HG03135 (cell line): ENCODE results near the gene AURKB.
A peak's percentile ranks its signal among the peaks of the same experiment; 100 is the strongest.
"Not testable (repeated sequence)": the region's sequence is repeated elsewhere in the genome, so short reads cannot be mapped to it uniquely, and the experiment has no call there.

Experiments used
- ATAC-seq: cut with Tn5 transposase; IDR thresholded peaks from one replicate; pipeline ENCODE4 v1.9.1; 2021; ENCODE audit warnings: mild to moderate bottlenecking, moderate library complexity; ENCODE audit not compliant: unreplicated experiment

The AURKB gene

DNA sequence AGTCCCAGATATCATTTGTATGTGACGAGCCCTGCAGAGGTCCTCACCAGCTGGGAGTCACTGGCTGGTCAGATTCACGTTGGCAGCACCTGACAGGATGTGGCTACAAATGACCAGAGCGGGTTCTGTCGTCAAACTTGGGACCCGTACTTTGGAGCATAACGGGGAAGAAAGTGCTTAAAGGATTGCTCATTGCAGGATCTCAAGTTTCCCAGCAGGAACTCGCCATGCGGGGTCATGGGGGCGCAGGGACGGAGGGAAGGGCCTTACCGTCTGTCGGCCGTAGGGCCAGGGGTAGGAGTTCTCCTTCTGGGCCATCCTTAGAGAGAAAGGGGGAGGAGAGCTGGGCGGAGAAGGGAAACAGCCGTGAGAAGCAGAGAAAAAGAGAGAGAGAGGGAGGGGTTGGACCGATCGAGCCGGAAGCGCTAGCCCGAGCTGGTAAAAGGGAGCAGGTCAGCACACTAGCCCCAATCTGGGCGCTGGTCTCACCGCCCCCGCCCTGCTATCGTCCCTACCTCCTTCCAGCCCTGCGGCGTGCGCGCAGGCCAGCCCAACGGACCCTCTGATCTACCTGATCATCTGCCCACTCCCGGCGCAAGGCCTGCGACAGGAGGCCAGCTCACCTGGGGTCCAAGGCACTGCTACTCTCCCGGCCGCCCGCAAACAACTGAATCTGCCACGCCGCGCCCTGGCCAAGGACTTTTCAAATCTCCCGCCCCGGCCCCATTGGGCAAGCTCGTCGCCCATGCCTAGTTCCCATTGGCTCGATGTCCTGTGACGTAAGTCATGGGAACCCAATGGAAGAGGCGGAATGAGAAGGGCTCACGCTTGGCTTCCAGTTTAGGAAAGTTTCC lies at the start of gene AURKB:
Gene AURKB, minus strand, starts transcription at position 669 of the 854 bp plus-strand sequence. Its CDS starts 351 bp downstream, at position 318.
- ATAC-seq, result peak; percentile 77

DNA sequence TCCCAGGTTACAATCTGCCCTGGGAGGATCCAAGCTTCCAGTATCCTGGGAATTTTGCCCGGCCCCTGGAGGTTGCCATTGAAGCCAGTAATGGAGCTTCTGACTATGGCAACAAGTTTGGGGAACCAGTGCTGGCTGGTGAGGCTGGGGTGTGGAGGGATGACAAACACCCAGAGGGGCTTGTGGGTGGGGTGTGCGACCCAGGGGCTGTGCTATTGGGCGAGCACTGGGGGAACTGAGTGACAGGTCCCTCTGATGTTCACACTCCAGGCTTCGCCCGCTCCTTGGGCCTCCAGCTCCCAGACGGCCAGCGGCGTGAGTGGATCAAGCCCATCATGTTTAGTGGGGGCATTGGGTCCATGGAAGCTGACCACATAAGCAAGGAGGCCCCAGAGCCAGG lies 47.4 kb upstream of the AURKB start:
- no peak for ATAC-seq

DNA sequence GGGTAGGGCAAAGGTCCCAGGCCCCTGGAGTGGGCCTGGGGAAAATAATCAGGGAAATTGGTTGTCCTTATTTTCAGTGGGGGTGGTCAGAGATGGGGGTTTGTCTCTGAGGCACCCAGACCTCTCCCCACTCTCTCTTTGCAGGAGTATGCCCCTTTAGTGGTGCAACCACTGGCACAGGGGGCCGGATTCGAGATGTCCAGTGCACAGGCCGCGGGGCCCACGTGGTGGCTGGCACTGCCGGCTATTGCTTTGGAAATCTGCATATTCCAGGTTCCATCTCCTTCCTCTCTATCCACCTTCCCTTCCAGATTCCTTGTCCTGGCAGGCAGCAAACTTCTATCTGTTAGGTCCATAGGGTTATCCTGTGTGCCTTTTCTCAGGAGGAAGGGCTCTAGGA lies 46.3 kb upstream of the AURKB start:
- ATAC-seq, result no peak

DNA sequence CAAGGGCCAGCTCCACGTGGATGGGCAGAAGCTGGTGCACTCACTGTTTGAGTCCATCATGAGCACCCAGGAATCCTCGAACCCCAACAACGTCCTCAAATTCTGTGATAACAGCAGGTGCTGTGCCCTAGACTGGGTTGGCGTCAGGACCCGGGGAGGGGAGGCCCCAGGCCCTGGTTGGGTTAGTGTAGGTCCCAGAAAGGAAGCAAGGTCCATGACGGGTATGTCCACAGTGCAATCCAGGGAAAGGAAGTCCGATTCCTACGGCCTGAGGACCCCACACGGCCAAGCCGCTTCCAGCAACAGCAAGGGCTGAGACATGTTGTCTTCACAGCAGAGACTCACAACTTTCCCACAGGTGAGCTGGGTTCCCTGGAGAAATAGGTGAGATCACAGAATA lies 45.9 kb upstream of the AURKB start:
- ATAC-seq, result no peak

DNA sequence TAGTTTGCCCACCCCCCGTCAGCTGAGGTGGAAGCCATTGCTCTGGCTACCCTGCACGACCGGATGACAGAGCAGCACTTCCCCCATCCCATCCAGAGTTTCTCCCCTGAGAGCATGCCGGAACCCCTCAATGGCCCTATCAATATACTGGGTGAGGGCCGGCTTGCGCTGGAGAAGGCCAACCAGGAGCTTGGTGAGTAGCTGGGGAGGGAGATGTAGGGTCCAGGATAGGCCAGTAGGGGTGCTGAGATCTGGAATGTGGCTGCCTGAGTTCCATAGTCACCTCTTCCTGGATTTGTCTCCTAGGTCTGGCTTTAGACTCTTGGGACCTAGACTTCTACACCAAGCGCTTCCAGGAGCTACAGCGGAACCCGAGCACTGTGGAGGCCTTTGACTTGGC lies 45.1 kb upstream of the AURKB start:
- ATAC-seq, result no peak

DNA sequence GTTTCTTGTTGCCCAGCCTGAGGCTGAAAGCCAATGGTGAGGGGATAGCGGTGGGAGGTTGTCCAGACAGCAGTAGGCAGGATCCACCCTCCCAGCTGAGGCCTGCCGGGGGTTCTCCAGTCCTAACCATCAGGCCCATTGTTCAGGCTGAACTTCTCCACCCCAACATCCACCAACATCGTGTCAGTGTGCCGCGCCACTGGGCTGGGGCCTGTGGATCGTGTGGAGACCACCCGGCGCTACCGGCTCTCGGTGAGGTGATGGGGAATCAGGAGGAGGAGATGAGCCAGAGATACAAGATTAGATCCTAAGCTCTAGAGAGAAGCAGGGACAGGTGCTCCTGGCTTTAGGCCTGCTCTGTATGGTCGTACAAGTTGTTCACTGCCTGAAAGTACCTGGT lies 44.5 kb upstream of the AURKB start:
- ATAC-seq, result no peak

DNA sequence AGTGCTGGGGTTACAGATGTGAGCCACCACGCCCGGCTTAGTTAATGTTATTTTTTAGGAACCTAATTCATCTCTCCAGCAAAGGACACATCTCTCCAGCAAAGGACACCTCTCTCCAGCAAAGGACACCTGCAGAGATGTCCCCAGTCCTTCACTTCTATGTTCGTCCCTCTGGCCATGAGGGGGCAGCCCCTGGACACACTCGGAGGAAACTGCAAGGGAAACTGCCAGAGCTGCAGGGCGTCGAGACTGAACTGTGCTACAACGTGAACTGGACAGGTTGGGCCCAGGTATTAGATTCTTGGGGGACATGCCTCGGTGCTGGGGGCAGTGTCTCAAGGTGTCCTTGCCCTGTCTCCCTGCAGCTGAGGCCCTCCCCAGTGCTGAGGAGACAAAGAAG lies 43.4 kb upstream of the AURKB start:
- no peak for ATAC-seq

DNA sequence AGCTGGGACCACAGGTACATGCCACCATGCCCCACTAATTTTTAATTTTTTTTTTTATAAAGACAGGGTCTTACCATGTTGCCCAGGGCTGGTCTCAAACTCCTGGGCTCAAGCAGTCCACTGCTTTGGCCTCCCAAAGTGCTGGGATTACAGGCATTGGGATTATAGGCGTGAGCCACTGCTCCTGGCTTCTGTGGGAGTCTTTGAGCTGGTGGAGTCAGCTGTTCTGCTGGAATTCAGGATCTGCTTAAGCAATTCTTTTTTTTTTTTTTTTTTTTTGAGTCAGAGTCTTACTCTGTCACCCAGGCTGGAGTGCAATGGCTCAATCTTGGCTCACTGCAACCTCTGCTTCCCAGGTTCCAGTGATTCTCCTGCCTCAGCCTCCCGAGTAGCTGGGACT lies 41.0 kb upstream of the AURKB start:
- ATAC-seq, result not testable (repeated sequence)

DNA sequence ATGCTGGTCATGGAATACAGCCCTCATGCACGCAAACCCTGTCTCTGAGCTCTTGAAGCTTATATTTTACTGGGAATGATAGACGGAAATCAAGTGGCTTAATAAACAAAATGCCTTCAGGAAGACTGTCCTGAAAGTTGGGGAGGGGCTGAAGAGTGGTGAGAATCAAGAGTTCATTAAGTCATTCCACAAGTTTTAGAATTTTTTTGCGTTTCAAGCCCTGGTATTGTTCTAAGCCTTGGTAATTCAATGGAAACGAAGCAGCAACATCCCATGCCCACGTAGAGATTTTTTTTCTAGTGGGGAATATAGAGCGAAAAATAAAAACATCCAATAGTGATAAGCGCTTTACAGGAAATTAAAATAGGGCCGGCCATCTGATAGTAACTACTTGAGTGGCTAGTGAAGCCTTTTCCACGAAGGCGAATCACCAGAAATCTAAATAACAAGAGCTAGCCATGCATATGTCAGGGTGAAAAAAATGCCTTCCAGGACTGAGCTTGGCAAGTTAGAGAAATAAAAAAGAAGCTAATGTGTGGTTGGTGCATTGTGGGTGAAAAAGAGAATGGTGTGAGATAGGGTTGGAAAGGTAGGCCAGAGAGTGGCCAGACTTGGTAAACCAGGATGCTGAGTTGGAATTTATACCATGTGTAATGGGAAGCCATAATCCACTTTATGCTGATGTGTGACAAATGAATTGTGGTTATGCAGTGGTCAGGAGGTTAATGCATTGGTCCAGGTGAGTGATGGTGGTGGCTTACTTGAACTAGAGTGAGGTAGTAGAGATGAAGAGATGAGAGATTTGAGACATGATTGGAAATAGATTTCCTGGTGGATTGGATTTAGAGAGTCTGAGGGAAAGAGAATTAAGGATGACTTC lies 39.5 kb upstream of the AURKB start:
- no peak for ATAC-seq

DNA sequence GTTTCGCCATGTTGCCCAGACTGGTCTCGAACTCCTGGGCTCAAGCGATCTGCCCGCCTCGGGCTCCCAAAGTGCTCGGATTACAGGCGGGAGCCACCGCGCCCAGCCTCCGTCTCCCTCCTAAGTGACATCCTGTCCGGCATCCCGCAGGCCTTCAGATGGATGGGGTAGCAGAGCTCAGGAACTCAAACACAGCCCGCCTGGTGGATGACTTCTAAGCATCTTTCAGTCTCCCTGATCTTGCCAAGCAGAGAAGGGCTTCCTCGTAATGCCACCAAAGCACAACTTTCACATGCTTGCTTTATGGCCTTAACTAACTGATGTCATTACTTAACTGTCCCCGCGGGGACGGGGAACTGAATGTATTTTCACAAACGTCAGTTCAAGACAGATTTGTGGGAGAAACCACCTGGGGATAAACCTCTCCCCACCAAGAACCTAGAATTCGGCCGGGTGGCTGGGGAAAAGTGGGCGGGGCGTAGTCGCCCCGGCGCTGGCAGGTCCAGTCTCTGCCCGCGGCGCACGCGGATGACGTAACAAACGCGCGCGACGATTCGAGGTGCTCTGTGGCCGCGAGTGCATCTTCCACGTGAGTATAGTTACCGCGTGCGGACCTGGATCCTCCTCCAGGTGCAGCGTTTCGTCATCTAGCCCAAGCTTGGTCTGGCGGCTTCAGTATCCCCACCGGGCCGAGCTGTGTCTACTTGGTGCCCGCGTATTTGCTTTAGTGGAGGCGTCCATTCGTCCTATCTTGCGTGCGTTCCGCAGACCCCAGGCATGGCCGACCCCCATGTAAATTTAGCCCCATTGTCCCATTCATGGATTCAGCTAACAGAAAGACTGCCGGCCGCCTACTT lies 38.6 kb upstream of the AURKB start, which contains the start of gene PFAS:
Gene PFAS, plus strand, starts transcription at position 539 of the 857 bp plus-strand sequence. CDS start 4,649 bp downstream, outside the sequence.
- ATAC-seq, result peak; percentile 46

DNA sequence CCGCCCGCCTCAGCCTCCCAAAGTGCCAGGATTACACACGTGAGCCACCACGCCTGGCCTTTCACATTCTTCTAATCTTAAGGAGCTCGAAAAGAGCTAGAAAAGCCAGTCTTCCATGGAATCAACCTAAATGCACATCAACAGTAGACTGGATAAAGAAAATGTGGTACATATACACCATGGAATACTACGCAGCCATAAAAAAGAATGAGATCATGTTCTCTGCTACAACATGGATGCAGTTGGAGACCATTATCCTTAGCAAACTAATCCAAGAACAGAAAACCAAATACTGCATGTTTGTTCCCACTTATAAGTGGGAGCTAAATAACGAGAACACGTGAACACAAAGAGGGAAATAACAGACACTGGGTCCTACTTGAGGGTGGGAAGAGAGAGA lies 34.4 kb upstream of the AURKB start:
- no peak for ATAC-seq

DNA sequence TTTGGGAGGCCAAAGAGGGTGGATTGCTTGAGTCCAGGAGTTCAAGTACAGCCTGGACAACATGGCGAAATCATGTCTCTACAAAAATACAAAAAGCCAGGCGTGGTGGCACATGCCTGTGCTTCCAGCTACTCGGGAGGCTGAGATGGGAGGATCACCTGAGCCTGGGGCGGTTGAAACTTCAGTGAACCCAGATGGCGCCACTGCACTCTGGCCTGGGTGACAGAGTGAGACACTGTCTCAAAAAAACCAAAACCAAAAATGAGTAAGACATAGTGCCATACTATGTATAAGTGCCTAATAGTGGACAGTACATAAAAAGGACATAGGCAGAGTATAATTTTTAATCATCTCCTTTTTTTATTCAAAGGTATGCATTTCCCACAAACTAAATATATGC lies 33.5 kb upstream of the AURKB start:
- no peak for ATAC-seq

DNA sequence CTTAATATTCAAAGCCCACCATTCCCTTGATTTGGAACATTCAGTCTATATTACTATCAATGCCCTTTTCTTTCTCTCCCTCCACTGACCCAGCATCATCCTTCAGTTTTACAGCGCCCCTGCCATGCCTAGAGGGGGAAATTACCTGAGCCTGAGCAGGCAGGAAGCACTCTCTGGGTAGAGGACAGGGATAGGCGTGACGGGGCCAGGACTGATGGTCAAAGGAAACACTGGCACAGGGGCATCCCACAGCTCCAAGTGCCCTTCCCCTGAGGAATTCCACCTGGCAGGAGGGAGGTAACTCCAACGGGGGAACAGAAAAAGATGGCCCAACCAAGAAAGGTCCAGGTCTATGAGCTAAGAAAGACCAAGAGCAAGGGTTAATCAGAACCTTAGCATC lies 27.5 kb upstream of the AURKB start:
- no peak for ATAC-seq

DNA sequence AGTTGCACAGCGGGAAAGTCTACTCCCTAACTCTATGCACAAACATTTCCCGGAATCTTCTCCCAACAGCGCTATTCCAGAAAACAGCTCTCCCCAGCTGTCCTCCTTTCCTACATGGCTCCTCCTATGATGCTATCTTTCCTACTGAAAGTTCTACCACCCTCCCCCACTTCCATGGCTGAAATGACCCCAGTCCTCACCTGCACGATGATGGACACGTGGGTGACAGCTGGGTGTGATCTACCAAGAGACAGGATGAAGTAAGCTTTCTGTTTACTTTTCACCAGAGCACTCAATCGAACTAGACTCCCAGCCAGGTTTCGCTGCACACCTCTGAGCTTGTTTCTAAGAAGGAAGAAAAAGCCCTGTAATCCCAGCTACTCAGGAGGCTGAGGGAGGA lies 26.8 kb upstream of the AURKB start:
- no peak for ATAC-seq

DNA sequence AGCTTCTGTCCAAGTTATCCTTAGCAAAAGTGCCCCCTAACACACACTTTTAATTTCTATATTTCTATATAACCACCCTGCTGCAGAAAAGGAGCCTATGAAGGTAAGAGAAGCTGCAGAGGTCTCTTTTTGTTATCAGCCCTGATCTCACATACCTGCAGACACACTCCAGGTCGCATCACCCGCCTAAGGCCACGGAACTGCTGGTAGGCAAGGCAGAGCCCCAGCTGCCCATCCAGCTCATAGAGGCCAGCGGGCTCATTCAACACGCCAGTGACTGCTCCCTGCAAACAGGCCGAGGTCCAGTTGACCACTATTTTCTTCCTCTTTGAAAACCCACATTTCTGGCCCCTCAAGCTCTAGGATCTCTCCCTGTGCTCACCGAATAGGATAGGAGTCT lies 25.3 kb upstream of the AURKB start:
- ATAC-seq, result no peak

DNA sequence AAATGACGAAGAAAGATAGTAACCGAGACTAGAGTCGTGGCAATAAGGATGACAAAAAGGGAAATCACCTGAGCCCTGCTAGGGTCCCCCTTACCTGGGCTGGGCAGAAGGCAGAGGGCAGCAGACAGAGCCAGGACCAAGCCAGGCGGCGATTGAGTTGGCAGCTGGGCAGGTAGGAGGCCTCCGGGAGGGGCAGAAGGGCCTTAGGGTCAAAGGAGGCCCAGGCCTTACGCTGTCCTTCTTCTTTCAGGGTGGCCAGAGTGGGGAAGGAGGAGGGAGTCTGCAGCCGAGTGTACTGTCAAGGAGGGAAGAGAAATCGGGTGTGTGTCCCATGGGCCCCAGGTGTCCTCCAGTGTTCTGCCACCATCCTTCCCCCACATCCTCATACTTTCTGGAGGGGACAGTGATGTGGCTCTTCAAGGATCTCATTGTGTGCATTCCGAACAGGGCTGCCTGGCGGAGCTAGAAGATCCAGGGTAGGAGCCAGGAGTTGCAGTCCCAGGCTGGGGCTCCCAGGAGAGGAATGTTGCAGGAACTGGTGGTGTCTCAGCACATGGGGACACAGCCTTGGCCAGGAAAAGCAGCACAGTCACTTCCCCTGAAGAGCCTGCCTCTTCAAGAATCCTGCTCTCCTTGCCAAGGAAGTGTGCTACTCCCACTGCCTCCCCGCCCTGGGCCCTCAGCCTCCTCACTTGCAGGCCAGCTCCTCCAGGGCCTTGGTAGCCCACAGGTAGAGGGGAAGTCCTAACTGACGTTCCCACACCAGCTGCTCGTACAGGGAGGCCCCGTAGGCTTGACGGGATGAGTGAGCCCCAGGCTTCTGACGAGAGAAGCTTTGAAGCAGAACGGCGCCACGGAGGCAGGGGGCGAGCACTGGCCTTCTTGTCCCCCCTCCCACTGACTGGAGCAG lies 24.2 kb upstream of the AURKB start:
- no peak for ATAC-seq

DNA sequence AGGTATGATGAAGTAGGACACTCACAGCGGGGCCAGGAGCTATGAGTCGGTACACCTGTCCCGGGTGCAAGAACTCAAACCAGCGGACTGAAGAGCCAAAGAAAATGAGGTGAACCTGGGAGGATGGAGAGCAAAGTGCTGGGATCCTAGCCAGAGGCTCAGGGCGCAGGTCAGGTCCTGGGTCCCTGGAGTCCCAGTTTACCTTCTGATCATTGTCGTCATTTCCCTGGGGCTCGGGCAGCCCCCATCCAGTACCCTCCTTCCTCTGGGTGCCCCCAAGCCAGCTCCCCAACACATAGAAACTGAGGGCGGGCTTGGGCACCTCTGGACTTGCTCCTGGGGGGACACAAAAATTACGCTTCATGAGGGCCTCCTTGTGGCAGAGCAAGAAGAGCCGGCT lies 21.3 kb upstream of the AURKB start:
- ATAC-seq, result no peak

DNA sequence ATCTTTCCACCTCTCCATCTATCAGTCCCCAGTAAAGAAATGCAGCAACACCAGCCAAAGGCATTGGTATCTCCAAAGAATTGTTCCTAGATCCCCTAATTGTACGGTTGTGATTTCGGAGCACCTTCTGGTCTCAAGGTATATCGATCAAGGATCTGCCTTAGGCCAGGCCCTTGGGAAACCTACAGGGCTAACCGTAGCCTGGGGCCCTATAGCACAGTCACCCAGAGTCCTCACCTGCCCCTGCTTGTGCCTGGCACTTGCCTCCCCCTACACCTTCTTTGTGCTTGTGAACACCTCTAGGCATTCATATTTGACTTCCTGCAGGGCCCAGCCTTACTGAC lies 16.8 kb upstream of the AURKB start:
- ATAC-seq, result no peak

DNA sequence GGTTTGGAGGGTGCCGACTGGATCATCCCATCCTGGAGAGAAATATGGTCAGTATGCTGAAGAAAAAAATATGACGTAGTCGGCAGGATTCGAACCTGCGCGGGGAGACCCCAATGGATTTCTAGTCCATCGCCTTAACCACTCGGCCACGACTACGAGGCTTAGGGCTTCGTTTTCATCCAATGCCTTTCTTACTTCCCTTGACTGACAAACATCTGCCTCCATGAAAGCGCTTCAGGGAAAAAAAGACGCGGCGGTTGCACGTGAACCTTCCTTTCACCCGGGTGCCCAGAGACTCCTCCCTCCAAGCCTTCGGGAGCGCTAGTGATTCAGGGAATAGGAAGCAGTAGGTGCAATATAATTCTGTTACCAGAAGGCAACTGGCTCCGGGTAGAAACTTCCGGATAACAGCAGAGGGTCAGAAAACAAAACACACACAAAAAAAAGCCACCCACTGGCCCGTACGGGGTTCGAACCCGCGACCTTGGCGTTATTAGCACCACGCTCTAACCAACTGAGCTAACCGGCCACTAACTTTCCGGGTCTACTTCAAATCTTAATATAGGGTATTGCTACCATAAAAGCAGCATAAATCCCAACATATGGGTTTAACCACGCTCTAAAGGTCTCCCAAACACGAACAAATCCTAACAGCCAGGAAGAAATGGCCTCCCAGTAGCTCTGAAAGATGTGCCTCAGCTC lies 16.3 kb upstream of the AURKB start:
- ATAC-seq, result no peak
